HG02885 (cell line): ENCODE measurements around the gene FGF22.

Source experiments
- ATAC-seq: cut with Tn5 transposase; IDR thresholded peaks from one replicate; pipeline ENCODE4 v1.9.1; 2021; ENCODE audit warnings: mild to moderate bottlenecking; ENCODE audit not compliant: unreplicated experiment, poor library complexity

The FGF22 gene

GRCh38 chr19:640606-641189 is 1.0 kb downstream of the FGF22 start:
- ATAC-seq, result no peak

- ATAC-seq, result no peak
Measured at GRCh38 chr19:641702-642101, 2.0 kb downstream of the FGF22 start.

- ATAC-seq, result no peak
Measured at GRCh38 chr19:642767-643727, 3.4 kb downstream of the FGF22 start.

DNA sequence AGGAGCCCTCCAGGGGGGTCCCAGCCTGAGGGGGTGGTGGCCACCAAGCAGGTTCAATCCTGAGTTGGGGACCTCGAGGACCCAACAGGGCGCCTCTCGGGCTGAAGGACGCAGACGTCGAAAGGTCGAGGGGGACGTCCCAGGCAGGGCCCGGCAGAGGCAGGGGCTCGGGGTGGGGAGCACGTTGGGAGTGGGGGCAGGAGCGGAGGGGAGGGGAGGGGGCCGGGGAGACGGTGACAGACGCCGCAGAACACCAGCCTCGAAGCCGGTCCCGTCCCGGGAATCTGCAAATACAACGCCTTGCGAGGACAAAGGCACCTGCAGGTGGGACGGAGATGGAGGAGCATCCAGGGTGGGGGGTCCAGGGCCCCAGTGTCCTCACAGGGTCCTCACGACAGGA is 4.1 kb downstream of the FGF22 start:
- ATAC-seq, result no peak

- ATAC-seq, result no peak
Measured at GRCh38 chr19:644363-644762, 4.7 kb downstream of the FGF22 start.

DNA sequence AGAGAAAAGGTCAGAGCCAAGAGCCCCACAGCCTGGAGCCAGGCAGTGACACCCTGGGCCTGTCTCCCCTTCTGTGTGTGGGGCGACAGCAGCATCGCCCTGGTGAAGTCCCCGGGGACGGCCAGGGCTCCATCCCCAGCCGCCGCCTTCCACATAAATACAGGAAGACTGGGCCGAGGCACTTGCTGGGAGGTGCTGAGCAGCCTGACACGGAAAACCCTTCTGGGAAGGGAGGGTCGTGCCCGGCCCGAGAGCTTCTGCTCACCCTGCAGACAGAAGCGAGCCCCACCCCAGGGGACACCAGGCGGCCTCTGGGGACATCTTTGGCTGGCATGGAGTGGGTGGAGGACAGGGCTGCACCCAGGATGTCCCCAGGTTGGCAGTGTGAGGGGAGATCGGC is 5.1 kb downstream of the FGF22 start:
- ATAC-seq, result no peak

DNA sequence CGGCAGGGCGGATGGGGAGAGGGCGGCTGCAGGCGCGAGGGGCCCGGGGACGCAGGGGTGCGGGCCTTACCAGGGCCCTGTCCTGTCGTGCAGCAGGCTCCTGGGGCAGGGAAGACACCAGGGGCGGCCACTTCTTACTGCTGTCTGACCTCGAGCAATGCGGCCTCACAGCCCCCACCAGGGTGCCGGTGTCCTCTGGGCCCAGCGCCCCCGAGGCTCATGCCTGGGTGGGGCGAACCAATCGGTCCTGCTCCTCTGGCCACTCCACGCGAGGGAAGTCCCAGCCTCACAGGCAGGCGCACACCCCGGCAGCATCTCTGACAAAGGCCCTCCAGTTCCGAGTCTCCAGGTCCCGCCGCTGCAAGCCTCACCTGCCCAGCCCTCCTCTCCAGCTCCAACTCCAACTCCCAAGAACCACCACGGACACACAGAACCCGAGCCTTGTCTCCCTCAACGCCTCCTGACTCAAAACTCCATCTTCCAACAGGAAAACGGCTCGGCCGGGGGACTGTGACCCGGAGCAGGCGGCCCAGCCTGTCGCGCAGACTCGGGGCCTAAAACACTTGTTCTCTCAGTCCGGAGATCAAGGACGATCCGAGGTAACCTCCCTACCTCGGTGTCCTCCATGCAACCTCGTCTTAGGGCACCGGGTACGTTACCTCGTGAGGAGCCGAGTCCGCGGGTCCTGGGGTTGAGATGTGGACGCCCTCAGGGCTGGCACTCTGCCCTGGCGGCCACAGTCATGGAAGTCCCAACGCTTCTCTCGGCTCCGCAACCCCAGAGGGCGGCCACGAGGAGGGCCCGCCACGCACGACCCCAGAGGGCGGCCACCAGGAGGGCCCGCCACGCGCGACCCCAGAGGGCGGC is 6.5 kb downstream of the FGF22 start:
- no peak for ATAC-seq

- no peak for ATAC-seq
Measured at GRCh38 chr19:646779-647565, 7.3 kb downstream of the FGF22 start.

DNA sequence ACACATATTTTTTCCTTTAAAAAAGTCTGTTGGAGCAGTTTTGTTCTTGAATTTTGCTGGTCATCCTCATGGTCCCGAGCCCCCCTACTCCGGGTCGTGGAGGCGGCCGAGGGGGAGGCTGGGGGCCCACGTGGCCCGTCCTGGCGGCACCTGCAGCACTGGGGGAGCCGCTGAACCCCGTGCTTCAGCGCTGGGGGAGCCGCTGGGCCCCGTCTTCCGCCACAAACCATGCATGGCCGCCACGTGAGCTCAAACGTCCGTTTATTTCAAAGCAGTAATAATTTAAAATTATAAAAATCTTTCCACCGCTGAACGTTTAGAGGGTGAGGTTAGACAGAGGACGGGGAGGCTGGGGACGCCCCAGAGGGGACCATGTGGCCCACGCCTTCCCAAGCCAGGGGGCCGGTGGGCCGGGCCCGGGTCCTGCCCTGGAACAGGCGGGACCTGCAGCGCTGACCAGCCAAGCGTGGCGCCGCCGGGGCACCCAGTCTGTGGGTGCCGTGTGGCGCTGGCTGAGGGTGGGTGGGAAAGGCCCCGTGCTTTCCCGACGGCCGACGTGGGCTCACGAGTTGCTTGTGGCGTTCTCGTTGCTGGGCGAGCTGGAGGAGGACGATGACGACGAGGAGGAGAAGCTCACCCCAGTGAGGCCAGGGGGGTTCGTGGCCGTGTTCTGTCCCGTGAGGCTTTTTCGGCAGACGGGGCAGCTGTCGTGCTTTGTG is 8.0 kb downstream of the FGF22 start:
- no peak for ATAC-seq

DNA sequence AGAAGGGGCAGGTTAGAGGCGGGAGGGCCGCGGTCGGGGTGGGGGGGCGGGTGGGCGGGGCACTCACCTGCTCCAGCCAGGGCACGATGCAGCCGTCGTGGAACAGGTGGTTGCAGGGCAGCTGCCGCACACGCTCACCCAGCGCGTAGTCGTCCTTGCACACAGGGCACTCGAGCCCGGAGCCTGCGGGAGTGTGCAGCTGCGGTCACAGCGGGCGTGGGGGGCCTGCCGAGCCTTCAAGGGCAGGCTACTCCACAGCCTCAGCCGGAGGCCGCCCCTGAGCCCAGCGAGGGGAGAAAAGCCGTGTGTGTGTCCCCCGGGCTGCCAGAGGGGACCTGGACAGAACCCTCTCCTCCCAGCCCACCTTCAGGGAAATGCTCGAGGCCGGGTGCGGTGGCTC is 8.6 kb downstream of the FGF22 start:
- ATAC-seq, result no peak

DNA sequence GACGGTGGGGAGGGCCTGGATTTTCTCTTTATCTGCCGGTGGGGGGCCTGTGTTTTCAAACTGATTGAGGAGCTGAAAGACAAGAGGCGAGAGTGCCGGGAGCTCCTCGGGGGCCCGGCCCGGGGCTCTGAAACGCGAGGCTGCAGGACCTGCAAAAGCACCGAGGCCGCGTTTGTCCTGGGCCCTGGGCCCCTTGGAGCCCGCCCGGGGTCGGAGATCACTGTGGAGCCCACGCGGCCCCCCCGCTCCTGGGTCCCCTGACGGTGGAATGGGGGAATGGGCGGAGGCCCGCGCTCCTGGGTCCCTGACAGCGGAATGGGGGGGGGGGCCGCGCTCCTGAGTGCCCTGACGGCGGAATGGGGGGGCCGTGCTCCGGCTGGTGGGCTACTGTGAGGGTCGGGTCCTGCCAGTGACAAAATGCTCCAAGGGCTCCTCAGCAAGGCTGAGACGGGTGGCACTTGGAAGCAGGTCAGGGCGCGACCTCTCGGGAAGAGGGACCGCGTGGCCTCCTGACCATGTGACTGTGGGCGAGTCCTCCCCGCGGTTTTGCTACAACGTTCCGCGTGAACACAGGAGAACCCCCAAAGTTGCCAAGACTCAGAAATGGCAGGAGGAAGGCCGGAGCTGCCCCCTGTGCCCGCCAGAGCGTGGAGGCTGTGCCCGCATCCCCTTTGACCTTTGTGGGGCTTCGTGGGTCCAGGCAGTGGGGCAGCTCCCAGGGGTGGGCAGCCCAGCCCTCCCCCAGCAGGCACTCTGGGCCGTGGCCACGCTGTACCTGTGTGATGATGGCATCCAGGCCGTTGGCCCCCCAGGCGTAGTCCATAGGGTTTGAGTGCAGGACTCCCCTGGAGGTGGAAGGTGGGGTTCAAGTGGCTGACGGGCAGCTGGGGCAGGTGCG is 9.5 kb downstream of the FGF22 start:
- ATAC-seq, result no peak

DNA sequence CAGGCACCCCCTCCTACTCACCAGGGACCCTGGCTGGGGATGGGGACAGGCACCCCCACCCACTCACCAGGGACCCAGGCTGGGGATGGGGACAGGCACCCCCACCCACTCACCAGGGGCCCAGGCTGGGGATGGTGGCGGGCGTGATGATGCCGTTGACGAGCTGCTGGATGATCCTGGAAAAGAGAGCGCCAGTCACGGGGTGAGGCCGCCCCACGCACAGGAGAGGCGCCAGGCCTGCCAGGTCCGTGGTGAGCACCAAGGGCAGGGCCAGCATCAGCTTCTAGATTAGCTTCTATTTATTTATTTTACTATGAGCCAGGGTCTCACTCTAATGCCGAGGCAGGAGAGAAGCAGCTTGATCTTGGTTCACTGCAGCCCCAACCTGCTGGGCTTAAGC is 10.4 kb downstream of the FGF22 start:
- ATAC-seq, result no peak

DNA sequence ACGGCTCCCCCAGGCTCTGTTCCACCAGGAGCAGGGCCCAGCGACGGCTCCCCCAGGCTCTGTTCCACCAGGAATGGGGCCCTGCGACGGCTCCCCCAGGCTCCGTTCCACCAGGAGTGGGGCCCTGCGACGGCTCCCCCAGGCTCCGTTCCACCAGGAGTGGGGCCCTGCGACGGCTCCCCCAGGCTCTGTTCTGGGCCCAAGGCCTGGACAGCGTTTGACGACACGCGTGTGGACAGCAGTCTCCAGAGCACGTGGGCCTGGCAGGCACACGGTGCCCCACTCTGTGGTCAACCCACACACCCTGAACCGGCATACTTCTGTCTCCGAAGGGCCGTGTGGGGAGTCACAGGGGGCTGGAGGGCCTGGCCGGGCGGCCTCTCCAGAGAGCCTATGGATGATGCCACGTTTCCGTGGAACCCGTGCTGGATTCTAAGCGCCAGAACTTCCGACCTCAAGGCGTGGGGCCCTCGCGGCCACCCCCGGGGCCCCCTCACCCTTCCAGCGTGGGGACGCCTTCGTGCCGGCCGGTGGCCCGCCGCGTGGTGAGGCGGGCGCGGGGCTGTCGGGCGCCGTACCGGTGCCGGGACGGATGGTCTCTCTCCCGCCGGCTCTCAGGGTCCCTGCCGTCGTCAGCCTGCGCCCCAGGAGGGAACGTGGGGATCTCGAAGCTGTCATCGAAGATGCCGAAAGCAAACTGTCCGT is 11.6 kb downstream of the FGF22 start:
- ATAC-seq, result no peak

DNA sequence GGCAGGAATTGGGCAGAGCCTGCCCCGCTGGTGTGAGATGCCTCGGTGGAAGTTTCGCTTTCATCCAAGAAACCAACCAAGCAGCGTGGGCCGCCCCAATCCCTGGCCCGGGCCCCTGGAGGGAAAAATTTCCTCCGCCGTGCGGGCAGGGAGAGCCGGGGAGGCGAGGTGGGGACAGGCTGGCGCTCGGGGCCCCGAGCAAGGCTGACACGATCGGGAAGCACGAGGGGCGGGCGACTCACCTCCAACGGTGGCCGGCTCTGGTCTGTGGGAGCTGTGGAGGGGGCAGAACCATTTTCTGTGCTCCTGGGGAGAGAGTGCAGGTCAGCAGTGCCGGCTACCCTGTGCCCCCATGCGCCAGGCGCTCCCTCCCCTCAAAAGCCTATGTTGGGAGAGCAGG is 12.3 kb downstream of the FGF22 start:
- ATAC-seq, result no peak

- no peak for ATAC-seq
Measured at GRCh38 chr19:652467-653389, 13.0 kb downstream of the FGF22 start.

DNA sequence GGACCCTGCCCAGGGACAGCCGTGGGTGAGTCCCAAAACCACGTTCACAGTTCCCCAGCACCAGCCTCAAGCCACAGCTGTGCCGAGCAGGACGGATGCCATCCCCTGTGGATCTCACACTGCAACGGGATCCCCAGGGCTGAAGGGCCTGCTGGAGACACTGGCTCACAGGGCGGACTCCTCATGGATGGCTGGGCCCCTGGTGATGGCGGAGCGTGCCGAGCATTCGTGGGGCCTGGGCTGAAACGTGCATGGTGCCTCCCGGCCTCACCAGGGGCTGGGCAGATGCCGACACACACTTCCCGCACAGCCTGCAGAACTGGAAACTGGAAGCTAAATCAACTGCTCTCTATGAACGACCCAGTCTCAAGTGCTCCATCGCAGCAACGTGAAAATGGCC is 13.7 kb downstream of the FGF22 start:
- ATAC-seq, result no peak

DNA sequence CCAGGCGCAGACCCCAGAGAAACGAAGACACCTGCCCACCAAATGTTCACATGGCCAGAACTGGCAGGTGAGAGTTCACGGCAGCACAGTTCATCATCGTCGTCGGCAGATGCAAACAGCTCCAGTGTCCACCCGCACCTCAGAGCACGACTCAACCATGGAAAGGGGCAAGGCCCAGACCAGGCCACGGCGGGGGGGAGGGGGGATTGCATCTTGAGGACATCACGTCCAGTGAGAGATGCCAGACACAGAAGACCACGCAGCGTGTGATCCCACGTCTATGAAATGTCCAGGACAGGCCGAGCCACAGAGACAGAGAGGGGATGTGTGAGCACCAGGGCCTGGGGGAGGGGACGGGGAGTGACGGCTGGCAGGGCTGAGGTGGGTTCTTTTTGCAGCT is 16.0 kb downstream of the FGF22 start:
- no peak for ATAC-seq
